ENCODE measurements around the gene RABGAP1.
A peak's percentile ranks its signal among the peaks of the same experiment; 100 is the strongest.

DNA sequence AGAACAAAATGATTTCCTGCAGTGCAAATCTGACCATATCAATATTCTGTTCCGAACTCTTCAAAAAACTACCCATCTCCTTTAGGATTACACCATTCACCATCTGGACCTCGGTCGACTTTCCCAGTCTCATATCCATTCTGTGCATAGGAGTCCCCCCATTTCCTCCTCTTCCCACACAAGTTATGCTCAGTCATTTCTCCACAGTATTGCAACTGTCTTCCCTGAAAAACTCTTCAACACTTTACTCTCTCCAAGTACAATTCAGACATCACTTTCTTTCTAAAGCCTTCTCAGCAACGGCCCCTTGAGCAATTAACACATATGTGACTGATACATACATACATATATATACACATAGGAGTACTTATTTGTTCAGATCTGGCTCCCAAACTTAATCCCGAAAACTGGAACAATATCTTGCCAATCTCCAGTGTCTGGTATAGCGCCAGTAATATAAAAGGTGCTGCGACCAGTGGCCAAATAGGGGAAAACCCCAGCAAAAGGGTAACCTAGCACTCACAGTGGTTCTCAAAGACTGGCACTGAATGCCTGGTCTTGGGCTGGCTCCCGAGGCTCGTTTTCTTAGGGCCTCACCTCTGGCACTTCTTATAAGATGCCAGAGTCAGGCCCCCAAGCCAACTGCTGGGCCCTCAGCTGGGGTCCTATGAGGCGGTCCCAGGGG, 10.1 kb upstream of the RABGAP1 start:
- TF ChIP-seq, protein P1, sequence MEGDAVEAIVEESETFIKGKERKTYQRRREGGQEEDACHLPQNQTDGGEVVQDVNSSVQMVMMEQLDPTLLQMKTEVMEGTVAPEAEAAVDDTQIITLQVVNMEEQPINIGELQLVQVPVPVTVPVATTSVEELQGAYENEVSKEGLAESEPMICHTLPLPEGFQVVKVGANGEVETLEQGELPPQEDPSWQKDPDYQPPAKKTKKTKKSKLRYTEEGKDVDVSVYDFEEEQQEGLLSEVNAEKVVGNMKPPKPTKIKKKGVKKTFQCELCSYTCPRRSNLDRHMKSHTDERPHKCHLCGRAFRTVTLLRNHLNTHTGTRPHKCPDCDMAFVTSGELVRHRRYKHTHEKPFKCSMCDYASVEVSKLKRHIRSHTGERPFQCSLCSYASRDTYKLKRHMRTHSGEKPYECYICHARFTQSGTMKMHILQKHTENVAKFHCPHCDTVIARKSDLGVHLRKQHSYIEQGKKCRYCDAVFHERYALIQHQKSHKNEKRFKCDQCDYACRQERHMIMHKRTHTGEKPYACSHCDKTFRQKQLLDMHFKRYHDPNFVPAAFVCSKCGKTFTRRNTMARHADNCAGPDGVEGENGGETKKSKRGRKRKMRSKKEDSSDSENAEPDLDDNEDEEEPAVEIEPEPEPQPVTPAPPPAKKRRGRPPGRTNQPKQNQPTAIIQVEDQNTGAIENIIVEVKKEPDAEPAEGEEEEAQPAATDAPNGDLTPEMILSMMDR (conservative IDR thresholded peaks at IDR 0.05; ENCODE audit: low read depth in 2 of 2): peak in 1 of 2 experiments; percentile 35; a peak in 1 of 4 replicates
- TF ChIP-seq, protein P2, sequence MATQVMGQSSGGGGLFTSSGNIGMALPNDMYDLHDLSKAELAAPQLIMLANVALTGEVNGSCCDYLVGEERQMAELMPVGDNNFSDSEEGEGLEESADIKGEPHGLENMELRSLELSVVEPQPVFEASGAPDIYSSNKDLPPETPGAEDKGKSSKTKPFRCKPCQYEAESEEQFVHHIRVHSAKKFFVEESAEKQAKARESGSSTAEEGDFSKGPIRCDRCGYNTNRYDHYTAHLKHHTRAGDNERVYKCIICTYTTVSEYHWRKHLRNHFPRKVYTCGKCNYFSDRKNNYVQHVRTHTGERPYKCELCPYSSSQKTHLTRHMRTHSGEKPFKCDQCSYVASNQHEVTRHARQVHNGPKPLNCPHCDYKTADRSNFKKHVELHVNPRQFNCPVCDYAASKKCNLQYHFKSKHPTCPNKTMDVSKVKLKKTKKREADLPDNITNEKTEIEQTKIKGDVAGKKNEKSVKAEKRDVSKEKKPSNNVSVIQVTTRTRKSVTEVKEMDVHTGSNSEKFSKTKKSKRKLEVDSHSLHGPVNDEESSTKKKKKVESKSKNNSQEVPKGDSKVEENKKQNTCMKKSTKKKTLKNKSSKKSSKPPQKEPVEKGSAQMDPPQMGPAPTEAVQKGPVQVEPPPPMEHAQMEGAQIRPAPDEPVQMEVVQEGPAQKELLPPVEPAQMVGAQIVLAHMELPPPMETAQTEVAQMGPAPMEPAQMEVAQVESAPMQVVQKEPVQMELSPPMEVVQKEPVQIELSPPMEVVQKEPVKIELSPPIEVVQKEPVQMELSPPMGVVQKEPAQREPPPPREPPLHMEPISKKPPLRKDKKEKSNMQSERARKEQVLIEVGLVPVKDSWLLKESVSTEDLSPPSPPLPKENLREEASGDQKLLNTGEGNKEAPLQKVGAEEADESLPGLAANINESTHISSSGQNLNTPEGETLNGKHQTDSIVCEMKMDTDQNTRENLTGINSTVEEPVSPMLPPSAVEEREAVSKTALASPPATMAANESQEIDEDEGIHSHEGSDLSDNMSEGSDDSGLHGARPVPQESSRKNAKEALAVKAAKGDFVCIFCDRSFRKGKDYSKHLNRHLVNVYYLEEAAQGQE (IDR thresholded peaks at IDR 0.05; ENCODE audit: unreplicated experiment): no peak
- TF ChIP-seq ZNF331 (CRISPR knock-in tag; IDR thresholded peaks at IDR 0.05; ENCODE audit: low read depth): no peak
- TF ChIP-seq POLR2AphosphoS5 (IDR thresholded peaks at IDR 0.05; ENCODE audit: low read depth): no peak
- TF ChIP-seq CREB1 (CRISPR knock-in tag; IDR thresholded peaks at IDR 0.05; ENCODE audit: low read depth): no peak
- no peak for TF ChIP-seq EZH2phosphoT487 (IDR thresholded peaks at IDR 0.05; ENCODE audit: unreplicated experiment)
- TF ChIP-seq, protein P3, sequence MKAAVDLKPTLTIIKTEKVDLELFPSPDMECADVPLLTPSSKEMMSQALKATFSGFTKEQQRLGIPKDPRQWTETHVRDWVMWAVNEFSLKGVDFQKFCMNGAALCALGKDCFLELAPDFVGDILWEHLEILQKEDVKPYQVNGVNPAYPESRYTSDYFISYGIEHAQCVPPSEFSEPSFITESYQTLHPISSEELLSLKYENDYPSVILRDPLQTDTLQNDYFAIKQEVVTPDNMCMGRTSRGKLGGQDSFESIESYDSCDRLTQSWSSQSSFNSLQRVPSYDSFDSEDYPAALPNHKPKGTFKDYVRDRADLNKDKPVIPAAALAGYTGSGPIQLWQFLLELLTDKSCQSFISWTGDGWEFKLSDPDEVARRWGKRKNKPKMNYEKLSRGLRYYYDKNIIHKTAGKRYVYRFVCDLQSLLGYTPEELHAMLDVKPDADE (IDR thresholded peaks at IDR 0.05): no peak
- TF ChIP-seq JUNB (IDR thresholded peaks at IDR 0.05; ENCODE audit: unreplicated experiment): no peak

Measured in GM23338 (cell line).